SK-N-SH (cell line): ENCODE measurements around the gene ERCC8. TPM values are rescaled to one million over a fixed set of nuclear protein-coding genes. Genes with fewer than 3 reads are reported as not detected.

Experiments
- CTCF ChIA-PET: fragments of 300-600, 350-600 bp; formaldehyde crosslinking; extraction: SDS; loops from one replicate; lab custom pipeline; 2021; lab: Yijun Ruan, JAX
- POLR2A ChIA-PET: fragments of 350-600 bp; sonication (Branson Sonifier 250); formaldehyde crosslinking; extraction: SDS; loops from one replicate; lab custom pipeline; 2020; ENCODE audit warnings: antibody characterized with exemption, inconsistent platforms; lab: Yijun Ruan, JAX
- DNase-seq: peaks from one replicate; pipeline ENCODE4 v3.0.0; 2012
- H2AFZ ChIP-seq: fragments of 200-600 bp; sonication (generic); 2 replicates; pipeline ENCODE4 v1.8.1; 2016; ENCODE audit warnings: antibody characterized with exemption, mild to moderate bottlenecking, low read depth
- H3F3A ChIP-seq: fragments of 200-600 bp; sonication (generic); replicated peaks from 2 replicates; pipeline ENCODE3; 2016; ENCODE audit warnings: antibody characterized with exemption, mild to moderate bottlenecking; ENCODE audit not compliant: insufficient read depth
- H3K27ac ChIP-seq, 2 experiments: fragments of 200-500 bp in 1 of 2; fragments of 200-600 bp in 1 of 2; sonication (Bioruptor generic) in 1 of 2; sonication (generic), shearing (Covaris generic) in 1 of 2; 2 replicates each; pipeline versions ENCODE4 v1.5.1 to v1.6.1; 2014 to 2016; ENCODE audit warnings: low read depth in 2 of 2, inconsistent platforms in 1 of 2, low read length in 1 of 2, mild to moderate bottlenecking in 1 of 2, mixed read lengths in 1 of 2
- H3K27me3 ChIP-seq: fragments of 200-600 bp; sonication (generic), shearing (Covaris generic); 2 replicates; pipeline ENCODE4 v1.6.1; 2016; ENCODE audit warnings: mixed run types; ENCODE audit not compliant: insufficient read depth
- H3K36me3 ChIP-seq, 2 experiments: fragments of 200-500 bp in 1 of 2; fragments of 200-600 bp in 1 of 2; sonication (Bioruptor generic) in 1 of 2; sonication (generic) in 1 of 2; replicated peaks in 1 of 2; 2 replicates each; pipeline versions ENCODE3 to v1.5.1; 2014 to 2016; ENCODE audit warnings: low read length in 1 of 2, mild to moderate bottlenecking in 1 of 2; ENCODE audit not compliant: insufficient read depth in 2 of 2, control insufficient read depth in 1 of 2
- H3K4me1 ChIP-seq, 2 experiments: fragments of 200-500 bp in 1 of 2; fragments of 200-600 bp in 1 of 2; sonication (Bioruptor generic) in 1 of 2; sonication (generic), shearing (Covaris generic) in 1 of 2; 2 replicates each; pipeline versions ENCODE4 v1.5.1 to v1.6.1; 2014 to 2016; ENCODE audit warnings: low read depth in 1 of 2, low read length in 1 of 2, mixed run types in 1 of 2; ENCODE audit not compliant: insufficient read depth in 2 of 2, control insufficient read depth in 1 of 2
- H3K4me2 ChIP-seq: fragments of 200-600 bp; sonication (generic), shearing (Covaris generic); 2 replicates; pipeline ENCODE4 v1.6.1; 2017; ENCODE audit warnings: mixed run types
- H3K4me3 ChIP-seq, 2 experiments: fragments of 200-500 bp in 1 of 2; fragments of 200-600 bp in 1 of 2; sonication (Bioruptor generic) in 1 of 2; sonication (generic), shearing (Covaris generic) in 1 of 2; 2 replicates each; pipeline versions ENCODE4 v1.5.1 to v1.8.1; 2014 to 2016; ENCODE audit warnings: low read depth in 2 of 2, inconsistent platforms in 1 of 2, low read length in 1 of 2, mild to moderate bottlenecking in 1 of 2, mixed read lengths in 1 of 2, moderate library complexity in 1 of 2
- H3K79me2 ChIP-seq: fragments of 200-600 bp; sonication (generic); 2 replicates; pipeline ENCODE4 v1.8.1; 2017; ENCODE audit warnings: mild to moderate bottlenecking; ENCODE audit not compliant: insufficient read depth
- H3K9ac ChIP-seq: fragments of 200-600 bp; sonication (generic); 2 replicates; pipeline ENCODE4 v1.6.1; 2017; ENCODE audit warnings: mixed run types
- H3K9me2 ChIP-seq: fragments of 200-600 bp; sonication (generic); 2 replicates; pipeline ENCODE4 v1.6.1; 2017; ENCODE audit warnings: mixed run types
- H3K9me3 ChIP-seq: fragments of 200-600 bp; sonication (generic); 2 replicates; pipeline ENCODE4 v1.6.1; 2017; ENCODE audit warnings: mixed run types, mild to moderate bottlenecking, moderate library complexity
- H4K20me1 ChIP-seq: fragments of 200-600 bp; sonication (generic); 2 replicates; pipeline ENCODE4 v1.6.1; 2017; ENCODE audit warnings: mild to moderate bottlenecking, mixed run types; ENCODE audit not compliant: insufficient read depth
- CTCF ChIP-seq: fragments of 200-600 bp; sonication (generic); IDR thresholded peaks from 2 replicates; pipeline ENCODE4 v1.6.1; 2017; ENCODE audit warnings: antibody characterized with exemption, mild to moderate bottlenecking, moderate library complexity
- EZH2phosphoT487 ChIP-seq: fragments of 200-600 bp; sonication (generic); IDR thresholded peaks from 2 replicates; pipeline ENCODE4 v1.6.1; 2017; ENCODE audit warnings: low read depth, mixed run types, mild to moderate bottlenecking, antibody characterized with exemption, moderate library complexity, borderline replicate concordance
- FOSL2 ChIP-seq: IDR thresholded peaks from 2 replicates; pipeline ENCODE4 v1.4.0; 2012; ENCODE audit warnings: low read depth, mild to moderate bottlenecking, moderate library complexity, borderline replicate concordance
- GABPA ChIP-seq: IDR thresholded peaks from 2 replicates; pipeline ENCODE4 v1.4.0; 2012; ENCODE audit warnings: low read depth, mild to moderate bottlenecking
- MXI1 ChIP-seq: IDR thresholded peaks from 2 replicates; pipeline ENCODE4 v1.6.1; 2012; ENCODE audit warnings: mild to moderate bottlenecking, low read depth, low read length, improper control_type of control experiment
- SIN3A ChIP-seq: IDR thresholded peaks from 2 replicates; pipeline ENCODE4 v1.6.1; 2012; ENCODE audit warnings: low read depth, mild to moderate bottlenecking, low read length, moderate library complexity, borderline replicate concordance
- WGBS: methylation state at CpG from one replicate; pipeline ENCODE4 v1.1.6; 2017; ENCODE audit warnings: low lambda C conversion rate; 5-methylcytosine and 5-hydroxymethylcytosine counted together
- polyA plus RNA-seq, 3 experiments: library from polyadenylated mRNA; depleted of rRNA; stranded (reverse); fragments of >200 nt; gene quantifications; 2 replicates each; pipeline ENCODE4 v1.2.3, GENCODE V29; 2012

ERCC8 gene
- polyA plus RNA-seq, 1 of the 3 experiments (the other 2 are of a cell fraction) = 11.6 TPM

DNA sequence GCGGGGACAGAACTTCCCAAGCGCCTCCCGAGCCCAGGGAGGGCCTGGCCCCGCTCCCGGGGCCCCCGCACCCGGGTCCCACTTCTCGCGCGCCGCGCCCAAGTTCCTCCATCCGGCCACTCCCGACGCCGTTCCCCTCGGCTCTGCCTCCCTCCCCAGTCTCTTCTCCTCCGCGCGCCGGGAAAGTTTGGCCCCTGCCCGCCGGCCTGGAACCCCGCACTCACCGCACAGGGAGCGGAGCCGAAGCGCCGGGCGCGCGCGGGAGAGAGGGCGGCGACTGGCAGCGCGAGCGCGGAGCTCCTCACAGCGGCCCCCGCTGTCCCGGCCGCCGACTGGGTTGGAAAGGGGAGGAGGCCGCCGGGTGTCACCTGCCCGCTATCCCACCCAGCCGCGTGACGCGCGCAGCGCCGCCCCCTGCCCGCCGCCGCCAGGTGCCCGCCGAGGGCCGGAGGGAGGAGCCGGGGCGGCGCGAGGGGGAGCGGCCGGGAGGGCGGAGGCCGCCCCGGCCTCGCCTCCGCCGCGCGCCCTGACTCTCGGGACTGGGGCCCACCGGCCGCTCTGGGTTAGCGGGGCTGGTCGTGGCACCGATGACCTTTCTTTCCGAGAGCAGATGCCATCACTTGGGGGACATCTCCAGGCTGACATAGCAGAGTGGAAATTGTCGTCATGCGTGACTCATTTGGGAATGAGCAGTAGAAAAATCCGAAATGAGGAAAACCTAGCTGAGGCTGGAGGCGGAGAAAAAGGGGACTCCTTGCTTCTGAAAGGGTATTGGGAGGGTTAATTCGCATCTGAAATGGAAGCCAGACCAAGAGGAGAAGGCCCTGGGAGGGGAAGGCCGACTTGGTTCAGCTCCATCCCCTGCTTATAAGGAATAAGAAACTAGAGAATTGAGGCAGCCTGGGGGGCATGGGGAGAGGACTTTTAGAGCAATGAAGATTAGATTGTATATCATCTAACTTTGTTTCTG is 100.6 kb downstream of the ERCC8 start, which contains the start of gene ELOVL7:
Gene ELOVL7 (minus strand): TSS at position 334 of the 970 bp plus-strand sequence. CDS start 56,872 bp downstream, outside the sequence.
- no peaks in the 10 kb centered on the region for H3K36me3 ChIP-seq
- CTCF ChIA-PET = interaction anchor here (0.9 to 1.4 kb wide), 6 partner anchors 10 to 149 kb away, joined by 3 to 5 read pairs (median 4); no protein-coding TSS in a partner anchor
- H2AFZ ChIP-seq = peak within 1 kb of the TSS; percentile 88; the same call in 1 of the 2 replicates
- H3K4me1 ChIP-seq = peaks cover 0 to 8% of the 10 kb centered on the region in 2 experiments; a peak in 1 of 4 replicates
- no peaks in the 10 kb centered on the region for H3F3A ChIP-seq
- H3K27ac ChIP-seq = no peak within 1 kb of the TSS
- peak within 1 kb of the TSS; percentile 68 to 71 for H3K4me3 ChIP-seq
- under 1% methylated on average over 10 of the region's 87 CpGs for WGBS
- peaks cover 33% of the 10 kb centered on the region; the same call in 1 of the 2 replicates for H3K27me3 ChIP-seq
- H3K79me2 ChIP-seq = no peaks in the 10 kb centered on the region
- POLR2A ChIA-PET = interaction anchor here (0.7 kb wide), 1 partner anchor 145 kb away, joined by 4 read pairs; no protein-coding TSS in a partner anchor
- H3K9me3 ChIP-seq = no peaks in the 10 kb centered on the region
- DNase-seq = peak; percentile 87
- TF ChIP-seq FOSL2 (peak; percentile 36; the same call in 1 of the 2 replicates), MXI1 (0 out of 2 replicates have a peak, but pooled peaks have one; percentile 22), CTCF (0 out of 2 replicates have a peak, but pooled peaks have one; percentile 24), GABPA (no peak)
- no peak within 1 kb of the TSS for H3K9ac ChIP-seq
- no peaks in the 10 kb centered on the region for H4K20me1 ChIP-seq
- no peaks in the 10 kb centered on the region for H3K9me2 ChIP-seq
- peak within 1 kb of the TSS; percentile 89 for H3K4me2 ChIP-seq

GRCh38 chr5:60843386-60843935 is 101.4 kb downstream of the ERCC8 start:
- Histone ChIP-seq H3K27ac (no peak overlapping the region), H4K20me1 (no peaks in the 10 kb centered on the region), H3K4me3 (peak overlapping the region; percentile 68 to 71), H2AFZ (peak overlapping the region; percentile 82; the same call in 1 of the 2 replicates), H3K9me3 (no peaks in the 10 kb centered on the region), H3K9ac (no peak overlapping the region), H3K36me3 (no peaks in the 10 kb centered on the region), H3K4me2 (peak overlapping the region; percentile 89), H3F3A (no peaks in the 10 kb centered on the region), H3K9me2 (no peaks in the 10 kb centered on the region), H3K27me3 (peaks cover 33% of the 10 kb centered on the region; the same call in 1 of the 2 replicates), H3K4me1 (peaks cover 0 to 8% of the 10 kb centered on the region in 2 experiments; a peak in 1 of 4 replicates), H3K79me2 (no peaks in the 10 kb centered on the region)
- peak; percentile 55 for DNase-seq
- 2% methylated on average over 26 of the region's 49 CpGs for WGBS
- no peak for TF ChIP-seq SIN3A
- no peak for TF ChIP-seq GABPA
- peak; percentile 23; the same call in 1 of the 2 replicates for TF ChIP-seq EZH2phosphoT487
- CTCF ChIA-PET = interaction anchor here (1.4 kb wide), 1 partner anchor 57 kb away, joined by 4 read pairs; no protein-coding TSS in a partner anchor
- POLR2A ChIA-PET = no interaction called here
